GM10266 (cell line): ENCODE data around the gene MEPE.

Source experiments
- DNase-seq: peaks from one replicate; pipeline ENCODE4 v3.0.0; 2012; ENCODE audit errors: extremely low spot score
- TF ChIP-seq, protein P1 (sequence below): IDR thresholded peaks from 2 replicates; pipeline ENCODE4 v1.5.1; 2012; ENCODE audit warnings: mild to moderate bottlenecking, low read depth; ENCODE audit not compliant: control insufficient read depth, insufficient read depth; ENCODE audit errors: missing control alignments

MEPE gene

DNA sequence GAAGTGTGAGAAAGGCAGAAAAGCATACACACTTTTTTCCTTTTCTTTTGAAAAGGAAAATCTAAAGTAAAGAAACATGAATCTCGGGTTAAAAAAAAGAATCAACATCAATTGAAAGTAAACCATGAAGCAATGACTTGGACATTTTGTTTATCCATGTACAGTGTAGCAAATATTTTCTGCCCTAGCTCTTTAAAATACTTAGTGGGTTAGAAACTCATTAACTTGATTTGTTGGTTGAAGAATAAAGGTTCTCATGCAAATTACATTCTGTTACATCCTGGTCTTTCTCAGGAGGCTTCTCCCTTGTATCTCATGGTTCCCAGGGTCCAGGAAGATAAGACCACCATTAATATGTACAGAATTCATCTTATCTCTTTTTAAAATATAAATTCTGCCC is 9.0 kb upstream of the MEPE start:
- DNase-seq = no peak

DNA sequence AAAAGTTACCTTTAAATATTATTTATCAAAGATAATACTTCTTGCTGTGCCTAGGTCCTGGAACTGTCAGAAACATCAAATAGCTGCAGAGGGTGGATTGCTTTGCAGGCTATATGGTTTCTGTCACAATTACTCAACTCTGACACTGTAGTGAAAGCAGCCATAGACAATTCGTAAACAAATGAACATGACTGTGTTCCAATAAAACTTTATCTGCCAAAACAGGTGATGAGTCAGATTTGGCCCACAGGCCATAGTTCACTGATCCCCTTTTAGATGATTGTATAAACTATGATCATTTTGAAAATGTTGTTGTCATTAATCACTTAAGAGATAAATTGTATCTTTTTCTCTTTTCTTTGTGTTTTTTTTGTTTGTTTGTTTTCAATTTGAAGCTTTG is 8.4 kb upstream of the MEPE start:
- TF ChIP-seq, protein P1, sequence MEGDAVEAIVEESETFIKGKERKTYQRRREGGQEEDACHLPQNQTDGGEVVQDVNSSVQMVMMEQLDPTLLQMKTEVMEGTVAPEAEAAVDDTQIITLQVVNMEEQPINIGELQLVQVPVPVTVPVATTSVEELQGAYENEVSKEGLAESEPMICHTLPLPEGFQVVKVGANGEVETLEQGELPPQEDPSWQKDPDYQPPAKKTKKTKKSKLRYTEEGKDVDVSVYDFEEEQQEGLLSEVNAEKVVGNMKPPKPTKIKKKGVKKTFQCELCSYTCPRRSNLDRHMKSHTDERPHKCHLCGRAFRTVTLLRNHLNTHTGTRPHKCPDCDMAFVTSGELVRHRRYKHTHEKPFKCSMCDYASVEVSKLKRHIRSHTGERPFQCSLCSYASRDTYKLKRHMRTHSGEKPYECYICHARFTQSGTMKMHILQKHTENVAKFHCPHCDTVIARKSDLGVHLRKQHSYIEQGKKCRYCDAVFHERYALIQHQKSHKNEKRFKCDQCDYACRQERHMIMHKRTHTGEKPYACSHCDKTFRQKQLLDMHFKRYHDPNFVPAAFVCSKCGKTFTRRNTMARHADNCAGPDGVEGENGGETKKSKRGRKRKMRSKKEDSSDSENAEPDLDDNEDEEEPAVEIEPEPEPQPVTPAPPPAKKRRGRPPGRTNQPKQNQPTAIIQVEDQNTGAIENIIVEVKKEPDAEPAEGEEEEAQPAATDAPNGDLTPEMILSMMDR = no peak
- DNase-seq = no peak

More for the DNA sequence above, 9.0 kb upstream of the MEPE start:
- TF ChIP-seq, protein P1 = no peak

DNA sequence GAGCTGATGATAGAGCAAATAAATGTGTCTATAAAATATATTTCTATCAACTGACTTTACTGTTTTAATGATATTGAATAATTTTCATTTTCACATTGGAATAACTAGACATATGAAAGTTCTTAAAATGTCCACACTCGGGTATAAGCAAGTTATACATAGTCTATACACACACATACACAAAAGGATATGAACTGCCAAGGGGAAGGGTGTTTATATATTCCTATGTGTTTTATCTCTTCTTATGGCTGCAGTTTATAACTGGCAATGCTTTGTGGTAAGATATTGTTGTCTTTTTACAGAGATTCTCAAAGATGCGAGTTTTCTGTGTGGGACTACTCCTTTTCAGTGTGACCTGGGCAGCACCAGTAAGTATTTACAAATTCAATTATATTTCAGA is 1.6 kb downstream of the MEPE start:
- TF ChIP-seq, protein P1 = no peak
- DNase-seq = no peak

DNA sequence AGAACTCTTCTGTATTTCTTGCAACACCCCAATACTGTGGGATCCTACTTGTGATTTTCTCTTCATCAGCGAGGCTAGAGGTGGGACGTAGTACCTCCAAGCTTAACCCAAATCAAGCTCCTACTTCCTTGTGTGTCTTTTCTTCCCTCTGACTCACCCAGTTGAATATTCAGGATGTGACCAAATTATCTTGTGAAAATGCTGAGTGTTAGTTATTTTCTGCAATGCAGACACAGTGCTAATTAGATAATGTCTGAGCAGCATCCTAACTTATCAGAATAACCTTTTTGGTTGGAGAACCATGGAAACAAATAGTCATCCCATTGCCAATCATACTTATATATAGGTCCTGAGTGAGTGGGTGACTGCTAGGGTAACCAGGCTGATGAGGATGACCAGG is 2.4 kb downstream of the MEPE start:
- TF ChIP-seq, protein P1 = no peak
- no peak for DNase-seq

DNA sequence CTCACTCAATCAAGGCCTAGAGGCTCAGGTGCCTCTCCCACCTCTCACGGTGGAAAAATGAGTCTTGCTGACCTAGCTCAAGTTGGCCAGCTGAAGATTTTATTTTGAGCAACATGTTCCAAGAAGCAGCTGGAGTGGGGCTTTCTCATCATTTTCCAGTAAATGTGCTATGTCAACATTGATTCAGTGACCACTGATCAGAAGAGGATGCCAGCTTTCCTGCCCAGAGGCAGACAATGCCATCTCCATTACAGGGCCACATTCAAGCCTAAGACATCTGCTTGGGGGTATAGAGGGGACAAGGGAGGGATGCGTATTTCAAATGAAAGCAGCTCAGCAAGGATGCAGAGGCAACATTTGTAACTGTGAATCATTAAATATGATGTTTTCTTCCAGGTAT is 3.0 kb downstream of the MEPE start:
- DNase-seq = no peak
- TF ChIP-seq, protein P1 = no peak

DNA sequence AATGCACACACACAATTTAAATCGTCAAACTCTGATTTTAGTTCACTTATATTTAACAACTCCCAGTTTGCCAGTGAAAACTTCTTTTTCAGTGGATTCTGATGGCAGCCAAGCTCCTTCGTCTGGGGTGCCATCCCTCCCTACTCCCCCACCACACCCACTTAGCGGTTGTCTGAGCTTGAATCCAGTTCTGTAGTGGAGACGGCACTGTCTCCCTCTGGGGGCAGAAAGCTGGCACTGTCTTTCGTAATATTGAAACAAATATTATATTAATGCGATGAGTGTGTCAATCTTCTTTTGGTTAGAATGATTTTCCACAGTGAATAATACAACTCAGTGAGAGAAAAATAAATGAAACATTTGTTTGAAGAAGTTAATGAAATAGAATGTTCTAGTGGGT is 5.4 kb downstream of the MEPE start:
- TF ChIP-seq, protein P1 = no peak
- no peak for DNase-seq

DNA sequence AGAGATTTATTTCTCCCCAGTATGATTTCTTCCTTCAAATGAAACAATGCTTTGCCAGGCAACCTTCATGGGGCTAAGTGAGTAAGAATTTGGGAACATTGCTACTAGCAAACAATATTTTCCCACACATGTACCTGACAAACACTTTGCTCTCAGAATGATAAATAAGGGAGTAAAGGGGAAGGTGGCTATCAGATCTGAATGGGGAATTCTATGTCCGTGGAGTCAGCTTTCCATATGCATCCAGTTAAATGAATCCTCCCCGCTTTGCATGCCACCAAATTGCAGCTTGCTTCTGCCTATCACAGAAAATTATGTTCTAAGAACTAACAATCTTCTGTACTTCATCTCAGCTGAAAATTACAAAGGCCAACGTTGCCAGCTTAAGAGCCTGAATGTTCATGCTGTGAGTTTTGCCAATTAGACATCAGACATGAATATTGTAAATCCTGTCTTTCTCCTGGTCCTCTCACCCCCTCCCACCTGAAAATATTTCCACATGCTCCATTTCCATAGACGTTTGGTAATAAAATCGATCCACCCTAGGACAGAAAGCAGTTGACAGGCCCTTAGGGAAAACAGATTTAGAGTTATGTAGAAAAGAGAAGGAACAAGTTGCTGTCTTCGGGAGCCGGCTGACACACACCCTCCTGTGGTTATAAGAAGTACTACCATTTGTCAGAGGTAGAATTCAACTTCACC is 6.3 kb downstream of the MEPE start:
- DNase-seq = peak; percentile 38
- TF ChIP-seq, protein P1 = peak; percentile 48
